Stimulated activated CD8-positive, alpha-beta memory T cell treated with anti-CD3 and anti-CD28 coated beads, Interleukin-7, amount 100 ng/mL, for 24 hours (primary cell): ENCODE data around the gene BRSK2.

Experiments
- DNase-seq: peaks from one replicate; pipeline ENCODE4 v3.0.0-alpha.2; 2020; ENCODE audit warnings: low read depth

BRSK2 gene

GRCh38 chr11:1438261-1438966 is 48.7 kb downstream of the BRSK2 start:
- no peak for DNase-seq

- no peak for DNase-seq
Observed at GRCh38 chr11:1438967-1439330, 49.2 kb downstream of the BRSK2 start.

- no peak for DNase-seq
Observed at GRCh38 chr11:1439341-1439740, 49.6 kb downstream of the BRSK2 start.

- DNase-seq: no peak
Observed at GRCh38 chr11:1440066-1440465, 50.3 kb downstream of the BRSK2 start.

- DNase-seq: no peak
Observed at GRCh38 chr11:1440496-1440895, 50.8 kb downstream of the BRSK2 start.

- no peak for DNase-seq
Observed at GRCh38 chr11:1442163-1442562, 52.4 kb downstream of the BRSK2 start.

- no peak for DNase-seq
Observed at GRCh38 chr11:1442807-1443366, 53.2 kb downstream of the BRSK2 start.

- DNase-seq: no peak
Observed at GRCh38 chr11:1443737-1444136, 54.0 kb downstream of the BRSK2 start.

GRCh38 chr11:1444321-1444720 is 54.6 kb downstream of the BRSK2 start:
- DNase-seq: no peak

- DNase-seq: no peak
Observed at GRCh38 chr11:1444823-1445422, 55.2 kb downstream of the BRSK2 start.

GRCh38 chr11:1445741-1446445 is 56.2 kb downstream of the BRSK2 start:
- no peak for DNase-seq

- DNase-seq: no peak
Observed at GRCh38 chr11:1446623-1447022, 56.9 kb downstream of the BRSK2 start.

- DNase-seq: no peak
Observed at GRCh38 chr11:1447845-1448825, 58.4 kb downstream of the BRSK2 start.

GRCh38 chr11:1448882-1449281 is 59.1 kb downstream of the BRSK2 start:
- no peak for DNase-seq

GRCh38 chr11:1449490-1450243 is 59.9 kb downstream of the BRSK2 start:
- DNase-seq: no peak

GRCh38 chr11:1450344-1450875 is 60.7 kb downstream of the BRSK2 start:
- no peak for DNase-seq

GRCh38 chr11:1450949-1451710 is 61.4 kb downstream of the BRSK2 start:
- no peak for DNase-seq

GRCh38 chr11:1451781-1452470 is 62.2 kb downstream of the BRSK2 start:
- no peak for DNase-seq

GRCh38 chr11:1452744-1453143 is 63.0 kb downstream of the BRSK2 start:
- DNase-seq: no peak
